Adrenal gland (tissue), 12 donors: Measurements from ENCODE around the gene MADD. TPM values are rescaled to one million over a fixed set of nuclear protein-coding genes. Genes with fewer than 3 reads are reported as not detected.

Experiments
- DNase-seq, 7 donors: peaks; one replicate each; pipeline ENCODE4 v3.0.0-alpha.2; 2019 to 2020
- H3K27ac ChIP-seq, 5 donors: fragments of 200-600 bp; sonication (generic) in 4 of 5; 1 replicate in 3 of 5; 2 replicates in 2 of 5; pipeline versions ENCODE4 v1.5.1 to v1.8.0; 2016 to 2020; ENCODE audit warnings: mild to moderate bottlenecking in 1 of 5
- H3K27me3 ChIP-seq: fragments of 200-600 bp; 2 replicates; pipeline ENCODE4 v1.8.0; 2021
- H3K36me3 ChIP-seq, 2 donors: fragments of 200-600 bp; replicated peaks in 1 of 2; 1 replicate in 1 of 2; 2 replicates in 1 of 2; pipeline versions ENCODE4 v1.5.1 to v1.8.0; 2018 to 2022
- H3K4me1 ChIP-seq, 2 donors: fragments of 200-600 bp; replicated peaks in 1 of 2; 1 replicate in 1 of 2; 2 replicates in 1 of 2; pipeline versions ENCODE4 v1.5.1 to v1.8.0; 2018 to 2021
- H3K4me3 ChIP-seq, 4 donors: fragments of 200-600 bp; sonication (generic) in 3 of 4; one replicate each; pipeline ENCODE4 v1.5.1; 2016 to 2018
- H3K9me3 ChIP-seq, 3 donors: fragments of 200-600 bp; sonication (generic) in 1 of 3; replicated peaks in 1 of 3; 1 replicate in 2 of 3; 2 replicates in 1 of 3; pipeline versions ENCODE4 v1.5.1 to v1.8.0; 2016 to 2021
- CTCF ChIP-seq, 6 experiments: fragments of 450-650 bp in 4 of 6; fragments of 200-600 bp in 2 of 6; sonication (generic) in 1 of 6; IDR thresholded peaks; 1 replicate in 5 of 6; 2 replicates in 1 of 6; pipeline versions ENCODE4 v1.5.1 to v1.8.0; 2016 to 2021; ENCODE audit warnings: antibody characterized with exemption in 6 of 6, mild to moderate bottlenecking in 2 of 6, moderate library complexity in 1 of 6
- POLR2A ChIP-seq, 2 donors: fragments of 450-650 bp; IDR thresholded peaks; one replicate each; pipeline ENCODE4 v1.6.1; 2017; ENCODE audit warnings: antibody characterized with exemption in 2 of 2, mild to moderate bottlenecking in 2 of 2, moderate library complexity in 1 of 2
- WGBS, 4 donors: extraction: QIAGEN DNeasy Blood & Tissue Kit in 2 of 4; methylation state at CpG; one replicate each; pipeline versions ENCODE4 v1.1.5 to v1.1.7; 2013 to 2017; 5-methylcytosine and 5-hydroxymethylcytosine counted together
- intact Hi-C, 2 donors: fragments of 100-400 bp; cut with DNase I; formaldehyde crosslinking; loops; one replicate each; pipeline versions ENCODE4 v1.14.1 to v1.15.0; 2022 to 2023
- polyA plus RNA-seq, 3 donors: library from polyadenylated mRNA; stranded (reverse); fragments of 200-250 nt in 2 of 3; fragments of 350-450 nt in 1 of 3; fragmentation: Illumina TruSeq in 1 of 3; extraction: RNeasy Lipid Tissue Mini Kit (QIAGEN cat#74804) in 1 of 3; gene quantifications; one replicate each; pipeline ENCODE4 v1.2.3, GENCODE V29; 2013 to 2014
- total RNA-seq, 9 donors: library from RNA; depleted of rRNA in 4 of 9; stranded (reverse); fragments of >200 nt in 4 of 9; fragments of 120-200 nt in 1 of 9; fragmentation: NEBNext Ultra II Directional in 1 of 9; extraction: Animal tissue kit (Norgen Biotek cat#: 25700) in 1 of 9; gene quantifications; one replicate each; pipeline versions ENCODE4 v1.1.0 to v1.2.4, GENCODE V29; 2013 to 2023
- donor health status: healthy with polysubstance abuse.
- donor health status: Bipolar disorder and iron deficiency.
- donor health status: DM: yes; HTN: yes; CAD: no.
- donor health status: DM: no; HTN: no; CAD: no.
- donor health status: DM: no; HTN: no; CAD: no.
- donor health status: DM: yes; HTN: yes; CAD: no.

The MADD gene
- total and polyA plus RNA-seq, 12 donors, result 33.4 to 83.0 (median 49.2) TPM

DNA sequence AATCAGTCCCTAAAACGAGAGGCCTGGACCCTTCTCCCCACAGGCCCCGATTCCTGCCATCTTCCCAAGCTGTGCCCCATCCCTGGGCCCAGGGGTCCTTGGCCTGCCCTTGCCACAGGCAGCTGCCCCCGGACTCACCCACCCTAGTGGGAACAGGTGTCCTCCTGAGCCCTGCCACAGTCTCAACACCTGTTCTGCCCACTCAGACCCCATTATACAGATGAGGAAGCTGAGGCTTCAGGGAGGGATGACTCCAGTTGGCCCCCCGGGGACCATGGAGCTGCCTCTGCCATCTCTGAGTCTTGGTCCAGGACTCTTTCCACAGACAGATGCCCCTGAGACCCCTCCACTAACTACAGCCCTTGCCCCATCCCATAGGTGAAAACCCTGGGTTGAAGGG, 66.7 kb downstream of the MADD start:
- no peaks in the 10 kb centered on the region for H3K9me3 ChIP-seq
- WGBS, 4 donors, result 89 to 92% (median 90%) methylated on average over 4 of the region's 4 CpGs
- no peak overlapping the region for H3K27ac ChIP-seq
- no peak overlapping the region for H3K4me3 ChIP-seq
- TF ChIP-seq CTCF (IDR thresholded peaks at IDR 0.05), result no peak
- no peak for TF ChIP-seq POLR2A (IDR thresholded peaks at IDR 0.05)
- DNase-seq, result no peak
- H3K27me3 ChIP-seq, result no peaks in the 10 kb centered on the region
- intact Hi-C loops, result no loop called here
- no peaks in the 10 kb centered on the region for H3K36me3 ChIP-seq
- H3K4me1 ChIP-seq, result no peaks in the 10 kb centered on the region

DNA sequence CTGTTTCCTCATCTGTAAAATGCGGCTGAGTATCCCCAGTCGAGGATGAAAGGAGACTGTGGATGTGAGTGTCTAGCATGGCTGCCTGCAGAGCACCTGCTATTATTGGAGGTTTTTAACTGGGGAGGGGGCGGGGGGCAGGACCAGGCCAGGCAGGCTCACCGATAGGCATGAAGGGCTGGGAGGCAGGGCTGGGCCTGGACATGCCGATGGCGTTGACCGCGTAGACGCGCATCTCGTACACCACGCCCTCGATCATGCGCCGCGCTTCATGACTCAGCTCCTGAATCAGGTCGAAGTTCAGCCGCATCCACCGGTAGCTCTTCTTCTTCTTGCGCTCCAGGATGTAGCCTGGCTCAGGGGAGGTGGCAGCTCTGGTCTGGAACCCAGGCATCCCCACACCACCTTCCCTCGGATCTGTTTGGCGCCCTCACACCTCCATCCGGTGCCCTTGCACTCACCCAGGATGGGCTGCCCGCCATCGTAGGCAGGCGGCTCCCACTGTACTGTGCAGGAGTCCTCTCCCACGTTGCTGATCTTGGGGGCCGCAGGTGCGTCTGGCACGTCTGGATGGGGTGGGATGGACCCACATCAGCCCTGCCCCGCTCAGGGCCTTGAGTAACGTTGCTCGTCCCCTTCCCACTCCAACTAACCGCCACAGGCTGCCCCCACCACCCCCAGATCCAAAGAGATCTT, 67.4 kb downstream of the MADD start:
- Histone ChIP-seq H3K4me3 (no peak overlapping the region), H3K27me3 (no peaks in the 10 kb centered on the region), H3K9me3 (no peaks in the 10 kb centered on the region), H3K27ac (no peak overlapping the region), H3K4me1 (no peaks in the 10 kb centered on the region), H3K36me3 (no peaks in the 10 kb centered on the region)
- 91 to 93% (median 92%) methylated on average over 34 of the region's 34 CpGs for WGBS, 4 donors
- intact Hi-C loops, result no loop called here
- DNase-seq, result no peak
- no peak for TF ChIP-seq POLR2A (IDR thresholded peaks at IDR 0.05)
- no peak for TF ChIP-seq CTCF (IDR thresholded peaks at IDR 0.05)

GRCh38 chr11:47338396-47339241, 68.7 kb downstream of the MADD start:
- TF ChIP-seq CTCF (IDR thresholded peaks at IDR 0.05) (no peak), POLR2A (IDR thresholded peaks at IDR 0.05) (no peak)
- no peak overlapping the region for H3K27ac ChIP-seq
- 87 to 90% (median 87%) methylated on average over 14 to 27 of the region's 27 CpGs for WGBS, 4 donors
- H3K9me3 ChIP-seq, result no peaks in the 10 kb centered on the region
- H3K4me3 ChIP-seq, result no peak overlapping the region
- no peaks in the 10 kb centered on the region for H3K27me3 ChIP-seq
- no peak for DNase-seq
- H3K4me1 ChIP-seq, result no peaks in the 10 kb centered on the region
- intact Hi-C loops, result no loop called here
- H3K36me3 ChIP-seq, result no peaks in the 10 kb centered on the region

DNA sequence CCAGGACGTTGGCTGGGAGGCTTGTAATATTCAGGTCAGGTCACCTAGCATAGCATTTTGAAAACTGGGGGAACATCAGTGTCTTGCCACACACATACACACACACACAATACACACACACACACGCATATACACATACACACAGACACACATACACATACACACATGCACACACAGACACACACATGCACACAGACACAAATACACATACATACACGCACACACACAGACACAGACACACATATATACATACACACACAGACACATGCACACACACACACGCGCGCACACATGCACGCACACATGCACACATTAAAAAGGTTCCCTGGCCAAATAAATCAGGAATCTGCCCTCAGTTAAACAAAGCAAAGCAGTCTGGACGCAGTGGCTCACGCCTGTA, 70.1 kb downstream of the MADD start:
- H3K27me3 ChIP-seq, result no peaks in the 10 kb centered on the region

More for the DNA sequence above, 70.1 kb downstream of the MADD start:
- intact Hi-C loops, result loop anchor here in 1 of 2 donors (10.0 kb wide), 1 partner anchor 445 kb away; no protein-coding TSS in a partner anchor
- 74 to 92% (median 87%) methylated on average over 9 of the region's 9 CpGs for WGBS, 4 donors
- DNase-seq, result no peak
- H3K27ac ChIP-seq, result no peak overlapping the region
- TF ChIP-seq POLR2A (IDR thresholded peaks at IDR 0.05) (no peak), CTCF (IDR thresholded peaks at IDR 0.05) (no peak)
- no peaks in the 10 kb centered on the region for H3K36me3 ChIP-seq
- H3K4me3 ChIP-seq, result no peak overlapping the region
- no peaks in the 10 kb centered on the region for H3K9me3 ChIP-seq
- H3K4me1 ChIP-seq, result no peaks in the 10 kb centered on the region
